ENCODE measurements around the gene EXT2.

The EXT2 gene

DNA sequence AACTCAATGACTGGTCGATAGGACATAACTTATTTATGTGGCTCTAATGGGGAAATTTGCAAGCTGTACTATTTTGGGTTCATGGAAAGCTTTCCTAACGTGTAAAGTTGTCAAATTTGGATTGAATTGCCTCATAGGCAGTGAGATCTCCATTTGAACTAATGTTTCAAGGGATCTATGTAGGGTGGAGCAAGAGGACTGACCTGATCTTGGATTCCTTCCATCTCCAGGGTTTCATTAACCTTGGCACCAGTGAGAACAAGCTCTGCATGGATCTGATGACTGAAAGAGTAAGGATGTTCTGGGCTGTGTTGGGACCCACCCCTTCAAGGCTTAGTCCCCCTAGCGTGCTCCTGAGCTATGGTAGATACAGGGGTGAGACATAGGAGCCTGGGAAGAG is 45.6 kb upstream of the EXT2 start:
- Histone ChIP-seq H3K79me2 (ENCODE audit: insufficient read depth, low read depth) (no peaks in the 10 kb centered on the region), H3K9ac (no peak overlapping the region), H3K4me2 (no peak overlapping the region), H3K36me3 (ENCODE audit: insufficient read depth) (no peaks in the 10 kb centered on the region), H3K4me3 (IDR thresholded peaks at IDR 0.05; ENCODE audit: insufficient read depth, low read depth, low read length) (no peak overlapping the region), H3K4me1 (ENCODE audit: low read depth, poor library complexity, severe bottlenecking) (no peaks in the 10 kb centered on the region), H3K27me3 (ENCODE audit: insufficient read depth, low read depth) (no peaks in the 10 kb centered on the region), H3K27ac (no peak overlapping the region), H2AFZ (ENCODE audit: low read depth) (no peak overlapping the region), H4K20me1 (ENCODE audit: insufficient read depth) (no peaks in the 10 kb centered on the region)
- TF ChIP-seq, protein P1, sequence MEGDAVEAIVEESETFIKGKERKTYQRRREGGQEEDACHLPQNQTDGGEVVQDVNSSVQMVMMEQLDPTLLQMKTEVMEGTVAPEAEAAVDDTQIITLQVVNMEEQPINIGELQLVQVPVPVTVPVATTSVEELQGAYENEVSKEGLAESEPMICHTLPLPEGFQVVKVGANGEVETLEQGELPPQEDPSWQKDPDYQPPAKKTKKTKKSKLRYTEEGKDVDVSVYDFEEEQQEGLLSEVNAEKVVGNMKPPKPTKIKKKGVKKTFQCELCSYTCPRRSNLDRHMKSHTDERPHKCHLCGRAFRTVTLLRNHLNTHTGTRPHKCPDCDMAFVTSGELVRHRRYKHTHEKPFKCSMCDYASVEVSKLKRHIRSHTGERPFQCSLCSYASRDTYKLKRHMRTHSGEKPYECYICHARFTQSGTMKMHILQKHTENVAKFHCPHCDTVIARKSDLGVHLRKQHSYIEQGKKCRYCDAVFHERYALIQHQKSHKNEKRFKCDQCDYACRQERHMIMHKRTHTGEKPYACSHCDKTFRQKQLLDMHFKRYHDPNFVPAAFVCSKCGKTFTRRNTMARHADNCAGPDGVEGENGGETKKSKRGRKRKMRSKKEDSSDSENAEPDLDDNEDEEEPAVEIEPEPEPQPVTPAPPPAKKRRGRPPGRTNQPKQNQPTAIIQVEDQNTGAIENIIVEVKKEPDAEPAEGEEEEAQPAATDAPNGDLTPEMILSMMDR (conservative IDR thresholded peaks at IDR 0.05; ENCODE audit: low read depth, low read length) = no peak

DNA sequence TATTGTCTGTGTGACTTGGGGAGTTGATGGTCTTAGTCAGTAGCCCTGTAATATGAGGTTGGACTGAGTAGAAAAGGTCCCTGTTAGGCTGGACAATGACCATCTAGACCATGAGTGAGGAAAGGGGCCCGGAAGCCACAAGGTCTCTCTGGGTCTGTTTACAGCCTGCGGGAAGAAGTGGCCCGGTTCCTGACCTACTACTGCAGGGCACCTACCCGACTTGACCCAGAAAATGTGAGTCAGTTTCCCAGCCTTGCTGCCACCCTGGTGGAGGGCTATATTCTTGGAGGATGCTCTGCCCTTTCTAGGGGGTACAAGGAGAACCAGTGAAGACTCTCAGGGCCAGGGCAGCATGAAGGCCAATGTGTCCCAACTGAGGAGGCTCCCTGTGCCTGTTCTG is 44.3 kb upstream of the EXT2 start:
- Histone ChIP-seq H3K9ac (no peak overlapping the region), H3K4me3 (IDR thresholded peaks at IDR 0.05; ENCODE audit: insufficient read depth, low read depth, low read length) (no peak overlapping the region), H2AFZ (ENCODE audit: low read depth) (no peak overlapping the region), H4K20me1 (ENCODE audit: insufficient read depth) (no peaks in the 10 kb centered on the region), H3K36me3 (ENCODE audit: insufficient read depth) (no peaks in the 10 kb centered on the region), H3K27me3 (ENCODE audit: insufficient read depth, low read depth) (no peaks in the 10 kb centered on the region), H3K79me2 (ENCODE audit: insufficient read depth, low read depth) (no peaks in the 10 kb centered on the region), H3K4me2 (no peak overlapping the region), H3K4me1 (ENCODE audit: low read depth, poor library complexity, severe bottlenecking) (no peaks in the 10 kb centered on the region), H3K27ac (no peak overlapping the region)
- TF ChIP-seq, protein P1 (conservative IDR thresholded peaks at IDR 0.05; ENCODE audit: low read depth, low read length) = no peak

DNA sequence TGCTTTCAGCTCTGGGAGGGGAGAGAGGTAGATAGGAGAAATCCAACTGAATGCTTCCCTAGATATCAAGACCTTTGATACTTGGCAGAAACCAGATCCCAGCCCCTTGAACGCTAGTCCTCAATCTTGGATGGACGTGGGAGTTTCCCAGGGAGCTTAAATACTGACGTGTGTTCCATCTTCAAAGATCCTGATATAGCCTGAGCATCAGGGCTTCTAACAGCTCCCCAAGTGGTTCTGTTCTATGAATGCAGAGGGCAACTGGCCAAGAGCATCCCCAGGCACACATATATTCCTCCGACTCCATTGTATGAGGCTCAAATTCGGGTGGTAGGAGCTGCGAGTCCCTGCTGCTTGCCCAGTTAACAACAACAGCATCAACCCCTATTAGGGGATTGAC is 38.1 kb upstream of the EXT2 start:
- Histone ChIP-seq H3K79me2 (ENCODE audit: insufficient read depth, low read depth) (no peaks in the 10 kb centered on the region), H3K27me3 (ENCODE audit: insufficient read depth, low read depth) (no peaks in the 10 kb centered on the region), H3K4me1 (ENCODE audit: low read depth, poor library complexity, severe bottlenecking) (no peaks in the 10 kb centered on the region), H3K27ac (no peak overlapping the region), H3K4me2 (no peak overlapping the region), H4K20me1 (ENCODE audit: insufficient read depth) (no peaks in the 10 kb centered on the region), H2AFZ (ENCODE audit: low read depth) (no peak overlapping the region), H3K4me3 (IDR thresholded peaks at IDR 0.05; ENCODE audit: insufficient read depth, low read depth, low read length) (no peak overlapping the region), H3K36me3 (ENCODE audit: insufficient read depth) (no peaks in the 10 kb centered on the region), H3K9ac (no peak overlapping the region)
- TF ChIP-seq, protein P1 (conservative IDR thresholded peaks at IDR 0.05; ENCODE audit: low read depth, low read length) = no peak

DNA sequence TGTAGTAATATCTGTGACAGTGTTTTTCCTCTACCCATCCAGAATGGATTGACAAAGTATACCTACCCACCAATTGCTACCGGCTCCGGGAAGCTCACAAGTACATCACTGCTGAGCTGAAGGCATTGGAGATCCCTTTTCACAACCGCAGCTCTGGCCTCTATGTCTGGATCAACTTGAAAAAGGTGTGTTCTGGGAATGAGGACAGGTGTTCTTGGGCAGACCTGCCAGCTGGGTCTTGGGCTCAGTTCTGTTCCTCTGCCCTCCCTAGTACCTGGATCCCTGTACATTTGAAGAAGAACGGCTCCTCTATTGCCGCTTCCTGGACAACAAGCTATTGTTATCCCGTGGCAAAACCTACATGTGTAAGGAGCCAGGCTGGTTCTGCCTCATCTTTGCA is 37.2 kb upstream of the EXT2 start:
- no peaks in the 10 kb centered on the region for H3K79me2 ChIP-seq (ENCODE audit: insufficient read depth, low read depth)
- no peaks in the 10 kb centered on the region for H3K4me1 ChIP-seq (ENCODE audit: low read depth, poor library complexity, severe bottlenecking)

More for the DNA sequence above, 37.2 kb upstream of the EXT2 start:
- no peak overlapping the region for H2AFZ ChIP-seq (ENCODE audit: low read depth)
- H3K9ac ChIP-seq = no peak overlapping the region
- TF ChIP-seq, protein P1 (conservative IDR thresholded peaks at IDR 0.05; ENCODE audit: low read depth, low read length) = no peak
- H3K27me3 ChIP-seq (ENCODE audit: insufficient read depth, low read depth) = no peaks in the 10 kb centered on the region
- H3K4me3 ChIP-seq (IDR thresholded peaks at IDR 0.05; ENCODE audit: insufficient read depth, low read depth, low read length) = no peak overlapping the region
- no peak overlapping the region for H3K27ac ChIP-seq
- H4K20me1 ChIP-seq (ENCODE audit: insufficient read depth) = no peaks in the 10 kb centered on the region
- H3K4me2 ChIP-seq = no peak overlapping the region
- H3K36me3 ChIP-seq (ENCODE audit: insufficient read depth) = no peaks in the 10 kb centered on the region

Measured in KMS-11 (cell line).